ENCODE results near the gene ABCE1.

DNA sequence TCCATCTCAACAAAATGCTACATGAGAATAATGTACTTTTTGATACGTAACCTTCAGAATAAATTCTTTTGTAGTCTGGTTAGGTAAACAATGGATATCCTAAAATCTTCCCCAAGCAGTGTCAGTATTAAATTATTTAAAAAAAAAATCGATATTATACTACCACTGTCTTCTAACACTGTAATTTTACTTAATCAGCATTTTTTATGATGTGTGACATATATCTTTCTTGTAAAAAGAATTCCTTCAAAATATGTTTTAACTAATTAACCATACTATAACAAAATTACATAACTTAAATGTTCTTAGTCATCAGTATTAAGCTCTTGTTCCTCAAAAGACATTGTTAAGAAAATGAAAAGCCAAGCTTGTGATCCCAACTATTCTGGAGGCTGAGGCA is 69.8 kb downstream of the ABCE1 start:
- TF ChIP-seq TAF1 (IDR thresholded peaks at IDR 0.05; ENCODE audit: low read depth, low read length) (no peak), POLR2A (IDR thresholded peaks at IDR 0.05; ENCODE audit: low read depth, low read length) (no peak), POLR2AphosphoS5 (IDR thresholded peaks at IDR 0.05; ENCODE audit: low read depth, low read length) (no peak), SPI1 (IDR thresholded peaks at IDR 0.05; ENCODE audit: low read depth, low read length) (no peak)
